Measurements from ENCODE around the gene MTA3.

DNA sequence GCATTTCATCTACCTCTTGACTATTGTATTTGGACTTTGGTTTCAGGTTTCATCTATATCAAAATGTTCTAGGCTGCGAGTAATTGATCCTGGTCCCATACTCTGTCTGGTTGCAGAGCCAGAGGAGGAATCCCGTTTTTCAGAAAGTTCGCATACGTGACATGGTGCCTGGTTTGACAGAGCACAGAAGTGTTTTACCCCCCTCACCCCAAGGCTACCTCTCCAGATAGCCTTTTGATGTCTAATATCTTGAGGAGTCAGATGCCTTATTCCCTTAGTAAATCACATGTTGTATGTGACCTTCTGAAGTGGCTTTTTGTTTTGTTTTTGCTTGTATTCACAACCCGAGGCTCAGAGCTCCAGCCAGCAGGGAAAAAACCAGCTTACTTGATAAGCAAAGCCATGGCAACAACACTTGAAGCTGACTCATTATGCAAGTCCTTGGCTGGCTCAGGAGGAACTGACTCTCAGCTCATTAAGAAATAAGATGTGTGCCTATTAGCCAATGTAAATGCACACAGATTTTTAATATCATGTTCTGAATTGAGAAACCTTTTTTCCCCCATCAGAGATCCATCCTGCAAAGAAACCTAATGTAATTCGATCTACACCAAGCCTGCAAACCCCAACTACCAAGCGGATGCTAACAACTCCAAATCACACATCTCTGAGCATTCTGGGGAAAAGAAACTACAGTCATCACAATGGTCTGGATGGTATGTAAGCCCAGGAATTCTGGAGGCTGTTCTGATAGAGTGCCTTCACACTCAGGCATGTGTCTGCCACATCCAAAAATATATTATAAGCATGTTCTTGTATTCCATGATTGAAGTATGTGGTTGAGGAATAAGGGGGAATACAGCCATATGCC, 154.1 kb downstream of the MTA3 start:
- TF ChIP-seq, protein P1, sequence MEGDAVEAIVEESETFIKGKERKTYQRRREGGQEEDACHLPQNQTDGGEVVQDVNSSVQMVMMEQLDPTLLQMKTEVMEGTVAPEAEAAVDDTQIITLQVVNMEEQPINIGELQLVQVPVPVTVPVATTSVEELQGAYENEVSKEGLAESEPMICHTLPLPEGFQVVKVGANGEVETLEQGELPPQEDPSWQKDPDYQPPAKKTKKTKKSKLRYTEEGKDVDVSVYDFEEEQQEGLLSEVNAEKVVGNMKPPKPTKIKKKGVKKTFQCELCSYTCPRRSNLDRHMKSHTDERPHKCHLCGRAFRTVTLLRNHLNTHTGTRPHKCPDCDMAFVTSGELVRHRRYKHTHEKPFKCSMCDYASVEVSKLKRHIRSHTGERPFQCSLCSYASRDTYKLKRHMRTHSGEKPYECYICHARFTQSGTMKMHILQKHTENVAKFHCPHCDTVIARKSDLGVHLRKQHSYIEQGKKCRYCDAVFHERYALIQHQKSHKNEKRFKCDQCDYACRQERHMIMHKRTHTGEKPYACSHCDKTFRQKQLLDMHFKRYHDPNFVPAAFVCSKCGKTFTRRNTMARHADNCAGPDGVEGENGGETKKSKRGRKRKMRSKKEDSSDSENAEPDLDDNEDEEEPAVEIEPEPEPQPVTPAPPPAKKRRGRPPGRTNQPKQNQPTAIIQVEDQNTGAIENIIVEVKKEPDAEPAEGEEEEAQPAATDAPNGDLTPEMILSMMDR (IDR thresholded peaks at IDR 0.05; ENCODE audit: insufficient read depth, low read length): no peak
- TF ChIP-seq POLR2AphosphoS5 (IDR thresholded peaks at IDR 0.05; ENCODE audit: low read depth) (no peak), REST (IDR thresholded peaks at IDR 0.05; ENCODE audit: insufficient replicate concordance, low read depth) (no peak), GABPA (IDR thresholded peaks at IDR 0.05; ENCODE audit: low read depth) (no peak)
